ENCODE data around the gene SEMA6A.

The SEMA6A gene

DNA sequence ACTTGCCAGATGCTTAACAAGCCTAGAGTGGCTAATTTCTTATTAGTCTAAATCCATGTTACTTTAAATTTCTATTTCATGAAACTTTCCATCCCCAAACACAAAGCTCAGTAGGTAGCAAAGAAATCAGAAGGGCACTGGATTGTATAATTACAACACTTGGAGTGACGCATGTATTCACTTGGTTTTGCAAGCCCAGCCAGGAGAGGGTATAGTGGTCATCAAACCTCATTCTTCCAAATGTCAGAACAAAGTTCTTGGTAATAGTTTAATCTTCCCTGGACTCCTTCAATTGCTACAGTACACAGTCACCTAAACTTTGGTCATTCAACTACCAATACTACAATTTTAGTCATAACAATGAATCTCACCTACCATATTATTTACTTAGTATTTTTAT lies 112.1 kb downstream of the SEMA6A start:
- Histone ChIP-seq H3K27me3 (ENCODE audit: insufficient read depth, low read length) (no peaks in the 10 kb centered on the region), H3K9me3 (ENCODE audit: low read length) (no peaks in the 10 kb centered on the region), H3K4me3 (ENCODE audit: low read depth, low read length, poor library complexity, severe bottlenecking) (no peak overlapping the region), H2AFZ (ENCODE audit: low read length) (no peak overlapping the region), H3K36me3 (ENCODE audit: insufficient read depth, low read length) (no peaks in the 10 kb centered on the region), H3F3A (ENCODE audit: insufficient read depth, low read length) (no peaks in the 10 kb centered on the region), H3K79me2 (ENCODE audit: insufficient read depth, low read length) (no peaks in the 10 kb centered on the region), H3K27ac (ENCODE audit: low read depth, low read length, poor library complexity, severe bottlenecking) (no peak overlapping the region), H4K20me1 (ENCODE audit: insufficient read depth, low read length) (no peaks in the 10 kb centered on the region), H3K4me1 (ENCODE audit: insufficient read depth, low read length, severe bottlenecking) (no peaks in the 10 kb centered on the region), H3K4me2 (ENCODE audit: low read length) (no peak overlapping the region), H3K9ac (ENCODE audit: low read length) (no peak overlapping the region), H3K9me2 (ENCODE audit: low read depth, low read length) (no peaks in the 10 kb centered on the region)
- no peak for TF ChIP-seq EZH2 (IDR thresholded peaks at IDR 0.05; ENCODE audit: borderline replicate concordance, low read length)

DNA sequence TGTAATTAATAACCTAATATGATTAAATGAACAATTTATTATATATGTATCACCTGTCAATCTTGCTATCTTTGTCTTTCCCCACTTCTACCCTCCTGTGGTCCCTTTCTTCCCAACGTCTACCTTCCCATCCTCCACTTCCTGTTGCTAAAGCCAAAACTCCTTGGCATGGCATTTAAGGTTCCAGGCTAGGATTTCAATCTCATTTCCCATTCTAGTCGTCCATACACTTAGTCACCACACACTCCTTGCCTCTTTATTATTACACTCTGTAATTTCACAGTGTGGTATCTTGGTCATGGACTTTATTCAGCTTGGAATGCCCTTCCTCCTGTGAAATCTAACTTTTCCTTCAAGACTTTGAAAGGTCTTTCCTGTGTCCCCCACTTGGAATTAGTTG lies 115.3 kb downstream of the SEMA6A start:
- Histone ChIP-seq H3K9me2 (ENCODE audit: low read depth, low read length) (no peaks in the 10 kb centered on the region), H3K79me2 (ENCODE audit: insufficient read depth, low read length) (no peaks in the 10 kb centered on the region), H3K27me3 (ENCODE audit: insufficient read depth, low read length) (no peaks in the 10 kb centered on the region), H4K20me1 (ENCODE audit: insufficient read depth, low read length) (no peaks in the 10 kb centered on the region), H3K27ac (ENCODE audit: low read depth, low read length, poor library complexity, severe bottlenecking) (no peak overlapping the region), H3K4me2 (ENCODE audit: low read length) (no peak overlapping the region), H3F3A (ENCODE audit: insufficient read depth, low read length) (no peaks in the 10 kb centered on the region), H3K4me1 (ENCODE audit: insufficient read depth, low read length, severe bottlenecking) (no peaks in the 10 kb centered on the region), H3K9ac (ENCODE audit: low read length) (no peak overlapping the region), H3K9me3 (ENCODE audit: low read length) (no peaks in the 10 kb centered on the region), H3K4me3 (ENCODE audit: low read depth, low read length, poor library complexity, severe bottlenecking) (no peak overlapping the region), H2AFZ (ENCODE audit: low read length) (no peak overlapping the region), H3K36me3 (ENCODE audit: insufficient read depth, low read length) (no peaks in the 10 kb centered on the region)
- TF ChIP-seq, protein P1, sequence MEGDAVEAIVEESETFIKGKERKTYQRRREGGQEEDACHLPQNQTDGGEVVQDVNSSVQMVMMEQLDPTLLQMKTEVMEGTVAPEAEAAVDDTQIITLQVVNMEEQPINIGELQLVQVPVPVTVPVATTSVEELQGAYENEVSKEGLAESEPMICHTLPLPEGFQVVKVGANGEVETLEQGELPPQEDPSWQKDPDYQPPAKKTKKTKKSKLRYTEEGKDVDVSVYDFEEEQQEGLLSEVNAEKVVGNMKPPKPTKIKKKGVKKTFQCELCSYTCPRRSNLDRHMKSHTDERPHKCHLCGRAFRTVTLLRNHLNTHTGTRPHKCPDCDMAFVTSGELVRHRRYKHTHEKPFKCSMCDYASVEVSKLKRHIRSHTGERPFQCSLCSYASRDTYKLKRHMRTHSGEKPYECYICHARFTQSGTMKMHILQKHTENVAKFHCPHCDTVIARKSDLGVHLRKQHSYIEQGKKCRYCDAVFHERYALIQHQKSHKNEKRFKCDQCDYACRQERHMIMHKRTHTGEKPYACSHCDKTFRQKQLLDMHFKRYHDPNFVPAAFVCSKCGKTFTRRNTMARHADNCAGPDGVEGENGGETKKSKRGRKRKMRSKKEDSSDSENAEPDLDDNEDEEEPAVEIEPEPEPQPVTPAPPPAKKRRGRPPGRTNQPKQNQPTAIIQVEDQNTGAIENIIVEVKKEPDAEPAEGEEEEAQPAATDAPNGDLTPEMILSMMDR (IDR thresholded peaks at IDR 0.05; ENCODE audit: low read length) = no peak
- no peak for TF ChIP-seq EZH2 (IDR thresholded peaks at IDR 0.05; ENCODE audit: borderline replicate concordance, low read length)

- Histone ChIP-seq H3K9me3 (ENCODE audit: low read length) (no peaks in the 10 kb centered on the region), H3K9ac (ENCODE audit: low read length) (no peak overlapping the region), H3K27me3 (ENCODE audit: insufficient read depth, low read length) (no peaks in the 10 kb centered on the region), H4K20me1 (ENCODE audit: insufficient read depth, low read length) (no peaks in the 10 kb centered on the region), H3K4me2 (ENCODE audit: low read length) (no peak overlapping the region), H3K4me3 (ENCODE audit: low read depth, low read length, poor library complexity, severe bottlenecking) (no peak overlapping the region), H3K9me2 (ENCODE audit: low read depth, low read length) (no peaks in the 10 kb centered on the region), H3F3A (ENCODE audit: insufficient read depth, low read length) (no peaks in the 10 kb centered on the region), H2AFZ (ENCODE audit: low read length) (no peak overlapping the region), H3K4me1 (ENCODE audit: insufficient read depth, low read length, severe bottlenecking) (no peaks in the 10 kb centered on the region), H3K27ac (ENCODE audit: low read depth, low read length, poor library complexity, severe bottlenecking) (no peak overlapping the region), H3K79me2 (ENCODE audit: insufficient read depth, low read length) (no peaks in the 10 kb centered on the region), H3K36me3 (ENCODE audit: insufficient read depth, low read length) (no peaks in the 10 kb centered on the region)
- TF ChIP-seq, protein P1 (IDR thresholded peaks at IDR 0.05; ENCODE audit: low read length) = no peak
- no peak for TF ChIP-seq EZH2 (IDR thresholded peaks at IDR 0.05; ENCODE audit: borderline replicate concordance, low read length)
Observed at GRCh38 chr5:116457062-116457461, 117.6 kb downstream of the SEMA6A start.

DNA sequence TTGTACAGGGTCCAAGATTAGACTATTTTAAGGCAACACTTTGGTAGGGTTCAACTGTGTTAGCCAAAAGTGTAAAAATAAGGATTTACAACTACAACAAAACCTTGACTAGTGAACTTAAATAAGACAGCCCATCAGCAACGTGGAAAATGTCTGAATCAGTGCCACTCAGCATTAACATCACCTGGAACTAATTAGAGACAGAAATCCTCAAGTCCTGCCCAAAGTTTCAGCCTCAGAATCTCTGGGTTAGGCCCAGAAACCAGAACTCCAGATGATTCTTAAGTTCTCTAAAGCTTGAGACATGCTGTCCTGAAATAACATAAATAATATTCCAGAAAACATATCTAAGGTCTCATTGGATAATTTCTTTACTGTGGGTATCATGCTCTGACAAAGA lies 118.6 kb downstream of the SEMA6A start:
- no peak overlapping the region for H2AFZ ChIP-seq (ENCODE audit: low read length)

More for the DNA sequence above, 118.6 kb downstream of the SEMA6A start:
- H4K20me1 ChIP-seq (ENCODE audit: insufficient read depth, low read length) = no peaks in the 10 kb centered on the region
- H3K9me2 ChIP-seq (ENCODE audit: low read depth, low read length) = no peaks in the 10 kb centered on the region
- H3K4me1 ChIP-seq (ENCODE audit: insufficient read depth, low read length, severe bottlenecking) = no peaks in the 10 kb centered on the region
- H3K9ac ChIP-seq (ENCODE audit: low read length) = no peak overlapping the region
- no peaks in the 10 kb centered on the region for H3K27me3 ChIP-seq (ENCODE audit: insufficient read depth, low read length)
- no peak overlapping the region for H3K4me3 ChIP-seq (ENCODE audit: low read depth, low read length, poor library complexity, severe bottlenecking)
- TF ChIP-seq, protein P1 (IDR thresholded peaks at IDR 0.05; ENCODE audit: low read length) = no peak
- TF ChIP-seq EZH2 (IDR thresholded peaks at IDR 0.05; ENCODE audit: borderline replicate concordance, low read length) = no peak
- H3K79me2 ChIP-seq (ENCODE audit: insufficient read depth, low read length) = no peaks in the 10 kb centered on the region
- no peaks in the 10 kb centered on the region for H3F3A ChIP-seq (ENCODE audit: insufficient read depth, low read length)
- no peak overlapping the region for H3K4me2 ChIP-seq (ENCODE audit: low read length)
- H3K36me3 ChIP-seq (ENCODE audit: insufficient read depth, low read length) = no peaks in the 10 kb centered on the region
- no peak overlapping the region for H3K27ac ChIP-seq (ENCODE audit: low read depth, low read length, poor library complexity, severe bottlenecking)
- no peaks in the 10 kb centered on the region for H3K9me3 ChIP-seq (ENCODE audit: low read length)
